GM12873 (cell line): ENCODE data around the gene GPR107.

Source experiments
- TF ChIP-seq, protein P1 (sequence below): IDR thresholded peaks from 2 replicates; pipeline ENCODE4 v1.5.1; 2012; ENCODE audit warnings: low read depth, mild to moderate bottlenecking, moderate library complexity, low read length, control low read depth; ENCODE audit not compliant: insufficient read depth; ENCODE audit errors: missing control alignments

GPR107 gene

GRCh38 chr9:130053504-130054324 is at the start of gene GPR107:
GPR107 (plus strand) TSS chr9:130053906; CDS start chr9:130053933, 27 bp downstream.
- TF ChIP-seq, protein P1, sequence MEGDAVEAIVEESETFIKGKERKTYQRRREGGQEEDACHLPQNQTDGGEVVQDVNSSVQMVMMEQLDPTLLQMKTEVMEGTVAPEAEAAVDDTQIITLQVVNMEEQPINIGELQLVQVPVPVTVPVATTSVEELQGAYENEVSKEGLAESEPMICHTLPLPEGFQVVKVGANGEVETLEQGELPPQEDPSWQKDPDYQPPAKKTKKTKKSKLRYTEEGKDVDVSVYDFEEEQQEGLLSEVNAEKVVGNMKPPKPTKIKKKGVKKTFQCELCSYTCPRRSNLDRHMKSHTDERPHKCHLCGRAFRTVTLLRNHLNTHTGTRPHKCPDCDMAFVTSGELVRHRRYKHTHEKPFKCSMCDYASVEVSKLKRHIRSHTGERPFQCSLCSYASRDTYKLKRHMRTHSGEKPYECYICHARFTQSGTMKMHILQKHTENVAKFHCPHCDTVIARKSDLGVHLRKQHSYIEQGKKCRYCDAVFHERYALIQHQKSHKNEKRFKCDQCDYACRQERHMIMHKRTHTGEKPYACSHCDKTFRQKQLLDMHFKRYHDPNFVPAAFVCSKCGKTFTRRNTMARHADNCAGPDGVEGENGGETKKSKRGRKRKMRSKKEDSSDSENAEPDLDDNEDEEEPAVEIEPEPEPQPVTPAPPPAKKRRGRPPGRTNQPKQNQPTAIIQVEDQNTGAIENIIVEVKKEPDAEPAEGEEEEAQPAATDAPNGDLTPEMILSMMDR, result no peak

DNA sequence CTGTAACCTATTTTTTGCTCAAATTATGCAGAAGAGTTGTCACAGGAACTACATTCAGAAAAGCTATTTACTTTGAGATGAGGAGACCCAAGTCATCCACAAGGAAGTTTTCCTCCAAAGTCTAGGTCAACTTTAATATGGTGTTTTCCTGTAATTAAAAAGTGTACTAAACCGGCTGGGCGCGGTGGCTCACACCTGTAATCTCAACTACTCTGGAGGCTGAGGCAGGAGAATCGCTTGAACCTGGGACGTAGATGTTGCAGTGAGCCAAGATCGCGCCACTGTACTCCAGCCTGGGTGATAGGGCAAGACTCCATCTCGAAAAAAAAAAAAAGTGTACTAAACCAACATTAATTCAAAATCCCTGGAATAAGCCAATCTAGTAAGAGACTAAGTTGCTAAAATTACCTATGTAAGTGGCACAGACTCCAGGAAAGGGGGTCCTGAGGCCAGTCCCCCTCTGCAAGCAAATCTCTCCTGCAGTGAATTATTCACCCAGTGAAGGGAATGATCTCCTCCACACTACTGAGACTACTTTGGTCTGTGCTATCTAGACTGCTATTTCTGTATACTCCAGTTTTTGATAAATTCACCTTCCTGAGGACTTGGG is 49.7 kb upstream of the GPR107 start:
- TF ChIP-seq, protein P1, result no peak

GRCh38 chr9:130008538-130008937 is 45.2 kb upstream of the GPR107 start:
- TF ChIP-seq, protein P1, result no peak

GRCh38 chr9:130010151-130010988 is 43.3 kb upstream of the GPR107 start:
- TF ChIP-seq, protein P1, result no peak

- TF ChIP-seq, protein P1, result no peak
Observed at GRCh38 chr9:130013326-130013725, 40.4 kb upstream of the GPR107 start.

GRCh38 chr9:130015353-130016019 is 38.2 kb upstream of the GPR107 start:
- TF ChIP-seq, protein P1, result no peak
